ENCODE results near the gene SWSAP1. TPM values are rescaled to one million over a fixed set of nuclear protein-coding genes. Genes with fewer than 3 reads are reported as not detected.
"Not testable (repeated sequence)": the region's sequence is repeated elsewhere in the genome, so short reads cannot be mapped to it uniquely, and the experiment has no call there.

Gene SWSAP1
- total RNA-seq, 6 donors from 2014 or later, result 0.89 to 13.6 (median 3.7) TPM

GRCh38 chr19:11345122-11345803, 29.2 kb upstream of the SWSAP1 start:
- Histone ChIP-seq H3K4me3 (peak overlapping the region in 3 of 4 donors; percentile 67 to 83 (median 82)), H3K36me3 (peaks cover 0 to 4% (median 2%) of the 10 kb centered on the region in 4 donors), H3K27ac (peak overlapping the region; percentile 80 to 91 (median 90)), H3K27me3 (no peaks in the 10 kb centered on the region), H3K9me3 (peaks cover 0 to 5% (median 1%) of the 10 kb centered on the region in 4 donors), H3K4me1 (peaks cover 23 to 36% (median 27%) of the 10 kb centered on the region in 4 donors)
- DNase-seq (no peak), ATAC-seq (ENCODE audit: low FRiP score in 2 of 2) (no peak)
- TF ChIP-seq POLR2AphosphoS5 (IDR thresholded peaks at IDR 0.05) (no peak), EP300 (IDR thresholded peaks at IDR 0.05) (no peak), POLR2A (IDR thresholded peaks at IDR 0.05) (no peak)
- TF ChIP-seq, protein P1, sequence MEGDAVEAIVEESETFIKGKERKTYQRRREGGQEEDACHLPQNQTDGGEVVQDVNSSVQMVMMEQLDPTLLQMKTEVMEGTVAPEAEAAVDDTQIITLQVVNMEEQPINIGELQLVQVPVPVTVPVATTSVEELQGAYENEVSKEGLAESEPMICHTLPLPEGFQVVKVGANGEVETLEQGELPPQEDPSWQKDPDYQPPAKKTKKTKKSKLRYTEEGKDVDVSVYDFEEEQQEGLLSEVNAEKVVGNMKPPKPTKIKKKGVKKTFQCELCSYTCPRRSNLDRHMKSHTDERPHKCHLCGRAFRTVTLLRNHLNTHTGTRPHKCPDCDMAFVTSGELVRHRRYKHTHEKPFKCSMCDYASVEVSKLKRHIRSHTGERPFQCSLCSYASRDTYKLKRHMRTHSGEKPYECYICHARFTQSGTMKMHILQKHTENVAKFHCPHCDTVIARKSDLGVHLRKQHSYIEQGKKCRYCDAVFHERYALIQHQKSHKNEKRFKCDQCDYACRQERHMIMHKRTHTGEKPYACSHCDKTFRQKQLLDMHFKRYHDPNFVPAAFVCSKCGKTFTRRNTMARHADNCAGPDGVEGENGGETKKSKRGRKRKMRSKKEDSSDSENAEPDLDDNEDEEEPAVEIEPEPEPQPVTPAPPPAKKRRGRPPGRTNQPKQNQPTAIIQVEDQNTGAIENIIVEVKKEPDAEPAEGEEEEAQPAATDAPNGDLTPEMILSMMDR (IDR thresholded peaks at IDR 0.05), result no peak
- 46 to 58% methylated on average over 13 to 15 of the region's 15 CpGs for WGBS, 2 donors

DNA sequence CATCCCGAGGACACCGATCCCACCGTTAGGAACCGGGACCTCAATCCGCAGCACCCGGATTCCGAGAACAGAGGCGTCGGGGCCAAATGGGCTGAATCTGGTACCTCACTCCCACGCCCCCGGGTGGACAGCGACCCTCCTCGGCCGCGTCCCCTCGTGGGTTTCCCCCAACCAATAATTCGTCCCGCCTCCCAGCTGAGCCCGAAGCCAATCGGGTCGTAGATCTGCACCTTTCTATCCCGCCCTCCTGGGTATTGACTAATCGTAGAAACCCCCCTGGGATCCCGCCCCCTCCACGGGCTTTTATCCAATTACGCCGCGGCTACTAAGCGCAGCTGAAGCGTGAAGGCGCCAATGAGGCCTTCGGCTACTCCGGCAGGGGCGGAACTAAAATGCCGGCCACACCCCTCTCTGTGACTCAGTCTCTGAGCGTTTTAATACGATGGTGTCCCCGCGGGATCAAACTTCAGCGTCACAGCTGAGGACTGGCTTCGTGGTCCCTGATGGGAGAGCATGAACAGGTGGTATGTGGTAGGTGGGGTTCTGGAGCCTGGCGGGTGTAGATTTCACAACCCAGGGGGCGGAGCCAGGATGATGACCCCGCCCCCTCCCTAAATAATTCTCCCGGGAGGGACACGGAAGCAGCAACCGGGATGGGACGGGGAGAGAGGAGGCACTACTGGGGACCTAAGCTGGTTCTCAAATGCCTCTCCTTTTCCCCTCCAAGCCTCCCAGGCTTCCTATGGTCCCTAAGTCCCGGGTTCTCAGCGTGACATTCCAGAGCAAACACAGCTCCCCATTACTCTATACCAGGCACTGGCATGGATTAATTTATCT, 28.1 kb upstream of the SWSAP1 start, which contains the start of the genes CCDC159 and TMEM205:
TSS of gene CCDC159 (plus strand) at position 416 of the 837 bp plus-strand sequence. CDS start at position 504, 88 bp downstream.
TSS of gene TMEM205 (minus strand) at position 165 of the 837 bp plus-strand sequence. CDS start 649 bp downstream, outside the sequence.
- peaks cover 23 to 33% (median 27%) of the 10 kb centered on the region in 4 donors for H3K4me1 ChIP-seq
- DNase-seq (peak; percentile 87 to 98), ATAC-seq (ENCODE audit: low FRiP score in 2 of 2) (peak; percentile 97)
- H3K4me3 ChIP-seq, result peak within 1 kb of the TSS; percentile 67 to 83 (median 76)
- peak in 1 of 4 donors; percentile 83 for TF ChIP-seq EP300 (IDR thresholded peaks at IDR 0.05)
- TF ChIP-seq POLR2A (IDR thresholded peaks at IDR 0.05), result peak in 3 of 4 donors; percentile 46 to 84 (median 65)
- peak in 1 of 2 donors; percentile 92 for TF ChIP-seq POLR2AphosphoS5 (IDR thresholded peaks at IDR 0.05)
- TF ChIP-seq, protein P1 (IDR thresholded peaks at IDR 0.05), result peak in 2 of 6 experiments; percentile 6 to 7
- peaks cover 0 to 5% (median 1%) of the 10 kb centered on the region in 4 donors for H3K9me3 ChIP-seq
- H3K36me3 ChIP-seq, result peaks cover 0 to 4% (median 2%) of the 10 kb centered on the region in 4 donors
- peak within 1 kb of the TSS; percentile 80 to 91 (median 90) for H3K27ac ChIP-seq
- H3K27me3 ChIP-seq, result no peaks in the 10 kb centered on the region
- WGBS, 2 donors, result 0 to 1% methylated on average over 6 to 47 of the region's 50 CpGs

DNA sequence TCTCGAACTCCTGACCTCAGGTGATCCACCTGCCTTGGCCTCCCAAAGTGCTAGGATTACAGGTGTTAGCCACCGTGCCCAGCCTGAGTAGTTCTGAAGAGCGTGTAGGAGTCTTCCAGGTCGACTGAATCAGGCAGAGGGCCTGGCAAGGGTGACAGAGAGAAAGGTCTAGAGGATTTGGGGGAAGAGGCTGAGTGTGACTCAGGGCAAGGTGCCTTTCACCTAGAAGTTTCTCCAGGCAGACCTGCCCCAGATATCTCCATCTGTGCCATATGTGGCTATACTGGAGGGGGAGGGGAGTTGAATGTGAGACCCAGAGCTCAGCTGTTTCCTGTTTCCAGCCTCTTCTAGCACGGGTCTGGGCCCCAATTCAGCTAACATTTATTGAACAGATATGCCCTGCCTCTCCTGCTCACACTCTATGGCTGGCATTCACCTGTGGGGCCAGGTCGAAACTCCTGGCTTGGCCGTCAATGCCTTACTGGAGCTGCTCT, 26.9 kb upstream of the SWSAP1 start:
- Histone ChIP-seq H3K4me3 (no peak overlapping the region), H3K36me3 (peaks cover 0 to 4% (median 2%) of the 10 kb centered on the region in 4 donors), H3K9me3 (peaks cover 0 to 5% (median 1%) of the 10 kb centered on the region in 4 donors), H3K4me1 (peaks cover 23 to 33% (median 27%) of the 10 kb centered on the region in 4 donors), H3K27me3 (no peaks in the 10 kb centered on the region), H3K27ac (peak overlapping the region in 1 of 4 donors; percentile 90)
- ATAC-seq (ENCODE audit: low FRiP score in 2 of 2) (no peak), DNase-seq (no peak)
- TF ChIP-seq, protein P1 (IDR thresholded peaks at IDR 0.05), result no peak
- TF ChIP-seq POLR2AphosphoS5 (IDR thresholded peaks at IDR 0.05) (no peak), POLR2A (IDR thresholded peaks at IDR 0.05) (no peak), EP300 (IDR thresholded peaks at IDR 0.05) (no peak)
- WGBS, 2 donors, result 74 to 75% methylated on average over 7 of the region's 7 CpGs

GRCh38 chr19:11349171-11349570, 25.3 kb upstream of the SWSAP1 start:
- WGBS, 2 donors, result 88 to 96% methylated on average over 4 of the region's 4 CpGs
- no peak overlapping the region for H3K4me3 ChIP-seq
- H3K4me1 ChIP-seq, result peaks cover 20 to 27% (median 22%) of the 10 kb centered on the region in 4 donors
- no peak for DNase-seq
- no peak for ATAC-seq (ENCODE audit: low FRiP score in 2 of 2)
- H3K36me3 ChIP-seq, result no peaks in the 10 kb centered on the region
- H3K9me3 ChIP-seq, result peaks cover 0 to 5% (median 1%) of the 10 kb centered on the region in 4 donors
- TF ChIP-seq POLR2A (IDR thresholded peaks at IDR 0.05), result no peak
- no peak for TF ChIP-seq POLR2AphosphoS5 (IDR thresholded peaks at IDR 0.05)
- TF ChIP-seq, protein P1 (IDR thresholded peaks at IDR 0.05), result no peak
- no peak for TF ChIP-seq EP300 (IDR thresholded peaks at IDR 0.05)
- H3K27ac ChIP-seq, result no peak overlapping the region
- H3K27me3 ChIP-seq, result no peaks in the 10 kb centered on the region

GRCh38 chr19:11354102-11354501, 20.4 kb upstream of the SWSAP1 start:
- not testable (repeated sequence) for H3K27me3 ChIP-seq; DNase-seq; H3K27ac ChIP-seq; H3K36me3 ChIP-seq; H3K4me3 ChIP-seq; ATAC-seq (ENCODE audit: low FRiP score in 2 of 2); H3K9me3 ChIP-seq
- WGBS, 2 donors, result 92 to 98% methylated on average over 4 of the region's 4 CpGs
- peaks cover 6 to 26% (median 13%) of the 10 kb centered on the region in 4 donors for H3K4me1 ChIP-seq

All from upper lobe of left lung (tissue), 6 donors.